Measurements from ENCODE around the gene FIG4.
"Not testable (repeated sequence)": the region's sequence is repeated elsewhere in the genome, so short reads cannot be mapped to it uniquely, and the experiment has no call there.

The FIG4 gene

GRCh38 chr6:109861946-109862345 lies 170.8 kb downstream of the FIG4 start:
- DNase-seq: no peak

- DNase-seq: no peak
Observed at GRCh38 chr6:109864050-109864449, 173.0 kb downstream of the FIG4 start.

- no peak for DNase-seq
Observed at GRCh38 chr6:109865968-109866367, 174.9 kb downstream of the FIG4 start.

- DNase-seq: no peak
Observed at GRCh38 chr6:109867009-109867969, 176.2 kb downstream of the FIG4 start.

- no peak for DNase-seq
Observed at GRCh38 chr6:109867970-109868358, 176.9 kb downstream of the FIG4 start.

- DNase-seq: not testable (repeated sequence)
Observed at GRCh38 chr6:109869398-109870088, 178.4 kb downstream of the FIG4 start.

GRCh38 chr6:109870089-109870410 lies 179.0 kb downstream of the FIG4 start:
- no peak for DNase-seq

- DNase-seq: no peak
Observed at GRCh38 chr6:109872549-109872948, 181.5 kb downstream of the FIG4 start.

- no peak for DNase-seq
Observed at GRCh38 chr6:109872968-109873545, 182.0 kb downstream of the FIG4 start.

GRCh38 chr6:109874086-109874485 lies 183.0 kb downstream of the FIG4 start:
- DNase-seq: no peak

- DNase-seq: no peak
Observed at GRCh38 chr6:109874621-109875020, 183.5 kb downstream of the FIG4 start.
